A549 (cell line): ENCODE results near the gene LIPA. TPM values are rescaled to one million over a fixed set of nuclear protein-coding genes. Genes with fewer than 3 reads are reported as not detected.
"Not testable (repeated sequence)": the region's sequence is repeated elsewhere in the genome, so short reads cannot be mapped to it uniquely, and the experiment has no call there.

Source experiments
- ATAC-seq, 2 experiments: fragments of 200-7000 bp in 1 of 2; fragments of >200 bp in 1 of 2; cut with Nextera tagmentation in 1 of 2; cut with Tn5 transposase in 1 of 2; 3 replicates each; pipeline versions ENCODE4 v1.8.0 to v1.9.1; 2018 to 2020; ENCODE audit warnings: mild to moderate bottlenecking in 1 of 2, moderate library complexity in 1 of 2
- CTCF ChIA-PET: fragments of 300-600 bp; sonication (Branson Sonifier 250); formaldehyde crosslinking; extraction: SDS; loops from one replicate; lab custom pipeline; 2021; ENCODE audit warnings: antibody characterized with exemption, inconsistent platforms; lab: Yijun Ruan, JAX
- POLR2A ChIA-PET: fragments of 350-600 bp; formaldehyde crosslinking; extraction: SDS; loops from one replicate; lab custom pipeline; 2021; ENCODE audit warnings: antibody characterized with exemption, inconsistent platforms; lab: Yijun Ruan, JAX
- DNase-seq, 2 experiments: peaks; one replicate each; pipeline versions ENCODE4 v3.0.0 to v3.0.0-alpha.2; 2011 to 2016; ENCODE audit warnings: low read depth in 1 of 2, low spot score in 1 of 2
- FAIRE-seq: peaks from 2 replicates; lab custom pipeline; 2011; peaks lifted over from hg19 to GRCh38; lab: Jason Lieb, UNC
- H3K27ac ChIP-seq, 2 experiments: fragments of >200 bp; sonication (Bioruptor Twin); formaldehyde crosslinking; 3 replicates each; pipeline ENCODE4 v1.5.1; 2016 to 2017
- H3K4me1 ChIP-seq: fragments of >200 bp; sonication (Bioruptor Twin); formaldehyde crosslinking; 3 replicates; pipeline ENCODE4 v1.6.1; 2016
- H3K4me2 ChIP-seq: fragments of >200 bp; sonication (Bioruptor Twin); formaldehyde crosslinking; 3 replicates; pipeline ENCODE4 v1.6.1; 2016
- H3K4me3 ChIP-seq: fragments of >200 bp; sonication (Bioruptor Twin); formaldehyde crosslinking; 3 replicates; pipeline ENCODE4 v1.5.1; 2016
- H3K9me3 ChIP-seq: fragments of >200 bp; sonication (Bioruptor Twin); formaldehyde crosslinking; 3 replicates; pipeline ENCODE4 v1.6.1; 2016
- CBX2 ChIP-seq: fragments of 200-600 bp; sonication (generic); IDR thresholded peaks from 2 replicates; pipeline ENCODE4 v1.6.1; 2016; ENCODE audit warnings: low read depth, mild to moderate bottlenecking, borderline replicate concordance
- CEBPB ChIP-seq, 2 experiments: fragments of >200 bp in 1 of 2; sonication (Bioruptor Twin) in 1 of 2; formaldehyde crosslinking in 1 of 2; IDR thresholded peaks; 2 replicates each; pipeline ENCODE4 v1.6.1; 2012 to 2016
- CHD4 ChIP-seq: fragments of 200-600 bp; sonication (generic); IDR thresholded peaks from 2 replicates; pipeline ENCODE4 v1.6.1; 2016; ENCODE audit warnings: antibody characterized with exemption, mild to moderate bottlenecking, borderline replicate concordance
- EHF ChIP-seq: fragments of 250-450 bp; sonication (Bioruptor Pico); IDR thresholded peaks from 2 replicates; pipeline ENCODE4 v1.5.0; 2020; ENCODE audit warnings: mild to moderate bottlenecking
- EHMT2 ChIP-seq: fragments of 200-600 bp; sonication (generic); IDR thresholded peaks from 2 replicates; pipeline ENCODE4 v1.6.1; 2016; ENCODE audit warnings: antibody characterized with exemption, low read depth, mild to moderate bottlenecking, moderate library complexity
- ELK1 ChIP-seq: fragments of 150-350 bp; IDR thresholded peaks from 2 replicates; pipeline ENCODE4 v1.6.1; 2014; ENCODE audit warnings: low read depth, mild to moderate bottlenecking, low read length
- ESRRA ChIP-seq: fragments of 150-350 bp; IDR thresholded peaks from 2 replicates; pipeline ENCODE4 v1.6.1; 2014; ENCODE audit warnings: mild to moderate bottlenecking, low read length, borderline replicate concordance
- FOXS1 ChIP-seq: fragments of 250-450 bp; sonication (Bioruptor Pico); IDR thresholded peaks from 2 replicates; pipeline ENCODE4 v1.5.0; 2020; ENCODE audit warnings: mild to moderate bottlenecking, moderate library complexity
- GATA3 ChIP-seq: IDR thresholded peaks from 2 replicates; pipeline ENCODE4 v1.6.1; 2012; ENCODE audit warnings: borderline replicate concordance
- HES2 ChIP-seq: fragments of >200 bp; sonication (Bioruptor Twin); formaldehyde crosslinking; IDR thresholded peaks from 2 replicates; pipeline ENCODE4 v1.6.1; 2016
- HEYL ChIP-seq: fragments of 250-450 bp; sonication (Bioruptor Pico); IDR thresholded peaks from 2 replicates; pipeline ENCODE4 v1.8.0; 2021; ENCODE audit warnings: mild to moderate bottlenecking, moderate library complexity
- HOXA7 ChIP-seq: fragments of 250-450 bp; sonication (Bioruptor Pico); IDR thresholded peaks from 2 replicates; pipeline ENCODE4 v1.5.0; 2020; ENCODE audit warnings: mild to moderate bottlenecking, moderate library complexity
- HOXB5 ChIP-seq: fragments of 250-450 bp; sonication (Bioruptor Pico); IDR thresholded peaks from 2 replicates; pipeline ENCODE4 v1.5.0; 2020; ENCODE audit warnings: mild to moderate bottlenecking, moderate library complexity
- JUNB ChIP-seq: fragments of >200 bp; sonication (Bioruptor Twin); formaldehyde crosslinking; IDR thresholded peaks from 2 replicates; pipeline ENCODE4 v1.6.1; 2016
- MAFK ChIP-seq: fragments of 450-650 bp; IDR thresholded peaks from 2 replicates; pipeline ENCODE4 v1.6.1; 2014; ENCODE audit not compliant: partially characterized antibody
- MAZ ChIP-seq: fragments of 150-350 bp; IDR thresholded peaks from 2 replicates; pipeline ENCODE4 v1.6.1; 2014; ENCODE audit warnings: antibody characterized with exemption, low read depth, low read length, borderline replicate concordance
- POLR2A ChIP-seq: IDR thresholded peaks from 2 replicates; pipeline ENCODE4 v1.6.1; 2012; ENCODE audit warnings: mild to moderate bottlenecking, low read length
- RARB ChIP-seq: fragments of 250-450 bp; sonication (Bioruptor Pico); IDR thresholded peaks from 2 replicates; pipeline ENCODE4 v1.8.0; 2021; ENCODE audit warnings: mild to moderate bottlenecking, moderate library complexity
- RCOR1 ChIP-seq: fragments of 150-350 bp; IDR thresholded peaks from 2 replicates; pipeline ENCODE4 v1.6.1; 2014; ENCODE audit warnings: antibody characterized with exemption, low read length, low read depth
- RFX5 ChIP-seq: fragments of 450-650 bp; IDR thresholded peaks from 2 replicates; pipeline ENCODE4 v1.7.1; 2014; ENCODE audit warnings: antibody characterized with exemption, mild to moderate bottlenecking, moderate library complexity
- TFCP2L1 ChIP-seq: fragments of 250-450 bp; sonication (Bioruptor Pico); IDR thresholded peaks from 2 replicates; pipeline ENCODE4 v1.5.0; 2021; ENCODE audit warnings: mild to moderate bottlenecking
- TP53 ChIP-seq: fragments of 250-450 bp; sonication (Bioruptor Pico); IDR thresholded peaks from 2 replicates; pipeline ENCODE4 v1.5.0; 2021; ENCODE audit warnings: mild to moderate bottlenecking, moderate library complexity
- ZC3H11A ChIP-seq: fragments of 450-650 bp; IDR thresholded peaks from 2 replicates; pipeline ENCODE4 v1.6.1; 2014; ENCODE audit warnings: antibody characterized with exemption, mild to moderate bottlenecking
- ZFP36 ChIP-seq: fragments of 450-650 bp; IDR thresholded peaks from 2 replicates; pipeline ENCODE4 v1.6.1; 2014; ENCODE audit warnings: borderline replicate concordance; ENCODE audit not compliant: partially characterized antibody
- WGBS: methylation state at CpG from one replicate; pipeline ENCODE4 v1.1.6; 2017; ENCODE audit errors: missing lambda C conversion rate; 5-methylcytosine and 5-hydroxymethylcytosine counted together
- polyA plus RNA-seq, 4 experiments: library from polyadenylated mRNA; depleted of rRNA in 3 of 4; stranded (reverse); fragments of >200 nt; fragmentation: RNase III in 1 of 4; extraction: RNeasy Plus Mini Kit Qiagen cat#74134 plus additional on column Dnase treatment in 1 of 4; gene quantifications; 2 replicates in 3 of 4; 3 replicates in 1 of 4; pipeline ENCODE4 v1.2.3, GENCODE V29; 2011 to 2017
- TF ChIP-seq, protein P1 (sequence below): fragments of >200 bp; sonication (Bioruptor Twin); formaldehyde crosslinking; IDR thresholded peaks from 3 replicates; pipeline ENCODE4 v1.6.1; 2016

LIPA gene
- polyA plus RNA-seq, 2 of the 4 experiments (the other 2 are of a cell fraction): 51.2 to 80.2 TPM

GRCh38 chr10:89248990-89249389 is 2.6 kb downstream of the LIPA start:
- ATAC-seq: no peak
- CTCF ChIA-PET: no interaction called here

GRCh38 chr10:89247623-89248022 is 4.0 kb downstream of the LIPA start:
- CTCF ChIA-PET, H3K9me3 ChIP-seq, H3K4me1 ChIP-seq, H3K27ac ChIP-seq, FAIRE-seq, ATAC-seq, H3K4me2 ChIP-seq, H3K4me3 ChIP-seq, POLR2A ChIA-PET, DNase-seq: not testable (repeated sequence)
- WGBS: 89% methylated on average over 2 of the region's 2 CpGs

More at GRCh38 chr10:89248990-89249389, 2.6 kb downstream of the LIPA start:
- no peak overlapping the region for H3K4me3 ChIP-seq
- WGBS: 88% methylated on average over 3 of the region's 3 CpGs
- FAIRE-seq (no peak), DNase-seq (no peak)
- no peak overlapping the region for H3K27ac ChIP-seq
- POLR2A ChIA-PET: no interaction called here
- TF ChIP-seq RCOR1 (no peak), EHMT2 (no peak), HEYL (no peak), HOXB5 (no peak), JUNB (no peak), CEBPB (IDR thresholded peaks at IDR 0.05) (no peak), MAZ (no peak), ZFP36 (no peak), TFCP2L1 (CRISPR knock-in tag) (no peak), TP53 (no peak), RARB (CRISPR knock-in tag) (no peak), ESRRA (no peak), POLR2A (no peak), ZC3H11A (no peak), RFX5 (no peak), CBX2 (no peak), MAFK (no peak), CHD4 (no peak)
- TF ChIP-seq, protein P1, sequence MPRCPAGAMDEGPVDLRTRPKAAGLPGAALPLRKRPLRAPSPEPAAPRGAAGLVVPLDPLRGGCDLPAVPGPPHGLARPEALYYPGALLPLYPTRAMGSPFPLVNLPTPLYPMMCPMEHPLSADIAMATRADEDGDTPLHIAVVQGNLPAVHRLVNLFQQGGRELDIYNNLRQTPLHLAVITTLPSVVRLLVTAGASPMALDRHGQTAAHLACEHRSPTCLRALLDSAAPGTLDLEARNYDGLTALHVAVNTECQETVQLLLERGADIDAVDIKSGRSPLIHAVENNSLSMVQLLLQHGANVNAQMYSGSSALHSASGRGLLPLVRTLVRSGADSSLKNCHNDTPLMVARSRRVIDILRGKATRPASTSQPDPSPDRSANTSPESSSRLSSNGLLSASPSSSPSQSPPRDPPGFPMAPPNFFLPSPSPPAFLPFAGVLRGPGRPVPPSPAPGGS: no peak
- TF ChIP-seq, all 56 proteins: peak for 0
- H3K4me2 ChIP-seq: no peak overlapping the region
- H3K4me1 ChIP-seq: peaks cover 8% of the 10 kb centered on the region
- H3K9me3 ChIP-seq: 0 out of 3 replicates have a peak, but pooled peaks cover 3% of the 10 kb centered on the region

- CTCF ChIA-PET: interaction anchor here (1.2 kb wide), 1 partner anchor 28 kb away, joined by 8 read pairs; no protein-coding TSS in a partner anchor
- FAIRE-seq (no peak), ATAC-seq (no peak), DNase-seq (no peak)
- H3K9me3 ChIP-seq: no peaks in the 10 kb centered on the region
- 90% methylated on average over 4 of the region's 4 CpGs for WGBS
- POLR2A ChIA-PET: no interaction called here
- no peak overlapping the region for H3K4me3 ChIP-seq
- no peak overlapping the region for H3K27ac ChIP-seq
- peaks cover 19% of the 10 kb centered on the region for H3K4me1 ChIP-seq
- no peak overlapping the region for H3K4me2 ChIP-seq
- TF ChIP-seq HES2 (no peak), EHF (CRISPR knock-in tag) (no peak), HEYL (no peak), JUNB (no peak), CBX2 (no peak), RARB (CRISPR knock-in tag) (no peak), FOXS1 (CRISPR knock-in tag) (no peak), ELK1 (no peak), CEBPB (IDR thresholded peaks at IDR 0.05) (no peak), RCOR1 (no peak), HOXA7 (CRISPR knock-in tag) (no peak), HOXB5 (no peak), GATA3 (no peak), CHD4 (no peak)
Measured at GRCh38 chr10:89245802-89246201, 5.8 kb downstream of the LIPA start.
